H9 (cell line): ENCODE results near the gene KCTD1. TPM values are rescaled to one million over a fixed set of nuclear protein-coding genes. Genes with fewer than 3 reads are reported as not detected.

Experiments used
- DNase-seq: peaks from one replicate; pipeline ENCODE4 v3.0.0-alpha.2; 2017
- H2AFZ ChIP-seq: one replicate; pipeline ENCODE4 v1.6.1; 2013; ENCODE audit warnings: mild to moderate bottlenecking, low read length, control low read depth, moderate library complexity
- H2AK5ac ChIP-seq: 2 replicates; pipeline ENCODE4 v1.6.1; 2013; ENCODE audit warnings: low read length, control low read depth, mixed read lengths; ENCODE audit not compliant: insufficient read length
- H2BK120ac ChIP-seq: one replicate; pipeline ENCODE4 v1.6.1; 2013; ENCODE audit warnings: low read depth, mild to moderate bottlenecking, low read length, control low read depth, inconsistent platforms; ENCODE audit not compliant: poor library complexity, severe bottlenecking
- H2BK12ac ChIP-seq: 2 replicates; pipeline ENCODE4 v1.6.1; 2013; ENCODE audit warnings: low read length, control low read depth, mixed read lengths, low read depth; ENCODE audit not compliant: insufficient read length
- H2BK15ac ChIP-seq: 2 replicates; pipeline ENCODE4 v1.6.1; 2013; ENCODE audit warnings: low read depth, low read length, control low read depth
- H2BK20ac ChIP-seq: one replicate; pipeline ENCODE4 v1.6.1; 2013; ENCODE audit warnings: low read depth, mild to moderate bottlenecking, low read length, control low read depth, inconsistent platforms; ENCODE audit not compliant: poor library complexity, severe bottlenecking
- H2BK5ac ChIP-seq: 2 replicates; pipeline ENCODE4 v1.6.1; 2013; ENCODE audit warnings: low read length, control low read depth, mixed read lengths; ENCODE audit not compliant: insufficient read length
- H3K14ac ChIP-seq: 2 replicates; pipeline ENCODE4 v1.6.1; 2013; ENCODE audit warnings: low read length, control low read depth; ENCODE audit not compliant: insufficient read depth
- H3K18ac ChIP-seq: 2 replicates; pipeline ENCODE4 v1.6.1; 2013; ENCODE audit warnings: low read depth, mild to moderate bottlenecking, mixed read lengths, low read length, control low read depth; ENCODE audit not compliant: insufficient read length
- H3K23ac ChIP-seq: 2 replicates; pipeline ENCODE4 v1.6.1; 2013; ENCODE audit warnings: low read length, control low read depth, mixed read lengths, low read depth; ENCODE audit not compliant: insufficient read length
- H3K23me2 ChIP-seq: 2 replicates; pipeline ENCODE4 v1.6.1; 2013; ENCODE audit warnings: low read depth, mild to moderate bottlenecking, mixed read lengths, low read length, control low read depth; ENCODE audit not compliant: insufficient read length, poor library complexity, severe bottlenecking
- H3K27ac ChIP-seq: 2 replicates; pipeline ENCODE4 v1.5.1; 2013; ENCODE audit warnings: low read length, control low read depth, mixed read lengths, low read depth; ENCODE audit not compliant: insufficient read length
- H3K27me3 ChIP-seq: 2 replicates; pipeline ENCODE4 v1.6.1; 2013; ENCODE audit warnings: low read length, control low read depth, inconsistent platforms; ENCODE audit not compliant: insufficient read depth
- H3K4ac ChIP-seq: 2 replicates; pipeline ENCODE4 v1.6.1; 2013; ENCODE audit warnings: low read depth, mild to moderate bottlenecking, control low read depth, inconsistent platforms, low read length, moderate library complexity
- H3K4me1 ChIP-seq: 2 replicates; pipeline ENCODE4 v1.6.1; 2013; ENCODE audit warnings: low read length, control low read depth, inconsistent platforms; ENCODE audit not compliant: insufficient read depth
- H3K4me2 ChIP-seq: 2 replicates; pipeline ENCODE4 v1.6.1; 2013; ENCODE audit warnings: low read length, control low read depth, mixed read lengths; ENCODE audit not compliant: insufficient read length, insufficient read depth
- H3K56ac ChIP-seq: 2 replicates; pipeline ENCODE4 v1.6.1; 2013; ENCODE audit warnings: low read depth, mild to moderate bottlenecking, mixed read lengths, low read length, control low read depth; ENCODE audit not compliant: insufficient read length
- H3K79me1 ChIP-seq: 2 replicates; pipeline ENCODE4 v1.6.1; 2013; ENCODE audit warnings: low read depth, mild to moderate bottlenecking, moderate library complexity, low read length, control low read depth, inconsistent platforms; ENCODE audit not compliant: insufficient read depth, poor library complexity, severe bottlenecking
- H3K79me2 ChIP-seq: 2 replicates; pipeline ENCODE4 v1.6.1; 2013; ENCODE audit warnings: low read length, control low read depth, inconsistent platforms; ENCODE audit not compliant: insufficient read depth
- H3K9ac ChIP-seq: 2 replicates; pipeline ENCODE4 v1.6.1; 2013; ENCODE audit warnings: low read length, control low read depth, mixed read lengths; ENCODE audit not compliant: insufficient read length; ENCODE audit errors: extremely low read depth
- H3K9me3 ChIP-seq: one replicate; pipeline ENCODE4 v1.6.1; 2013; ENCODE audit warnings: low read depth, low read length, inconsistent platforms; ENCODE audit not compliant: control insufficient read depth
- H3T11ph ChIP-seq: one replicate; pipeline ENCODE4 v1.6.1; 2013; ENCODE audit warnings: mild to moderate bottlenecking, low read length, control low read depth, inconsistent platforms
- H4K20me1 ChIP-seq: one replicate; pipeline ENCODE4 v1.6.1; 2013; ENCODE audit not compliant: control insufficient read depth, insufficient read length, insufficient read depth
- H4K5ac ChIP-seq: 2 replicates; pipeline ENCODE4 v1.6.1; 2013; ENCODE audit warnings: low read depth, mild to moderate bottlenecking, mixed read lengths, low read length, control low read depth; ENCODE audit not compliant: insufficient read length
- H4K8ac ChIP-seq: replicated peaks from 2 replicates; pipeline ENCODE4 v1.6.1; 2013; ENCODE audit warnings: low read length, control low read depth, mixed read lengths, low read depth; ENCODE audit not compliant: insufficient read length
- H4K91ac ChIP-seq: 2 replicates; pipeline ENCODE4 v1.6.1; 2013; ENCODE audit warnings: low read depth, mild to moderate bottlenecking, moderate library complexity, mixed read lengths, low read length, control low read depth; ENCODE audit not compliant: insufficient read length
- H3K27ac Mint-ChIP-seq, 3 experiments: 2 replicates in 2 of 3; 3 replicates in 1 of 3; pipeline ENCODE4 v1.8.0; 2020 to 2021; ENCODE audit warnings: mixed read lengths in 3 of 3, mild to moderate bottlenecking in 1 of 3, moderate library complexity in 1 of 3
- H3K27me3 Mint-ChIP-seq: 2 replicates; pipeline ENCODE4 v1.8.0; 2021; ENCODE audit warnings: low read depth, mild to moderate bottlenecking, moderate library complexity, mixed read lengths
- H3K36me3 Mint-ChIP-seq, 3 experiments: 2 replicates in 2 of 3; 3 replicates in 1 of 3; pipeline ENCODE4 v1.8.0; 2020 to 2021; ENCODE audit warnings: low read depth in 3 of 3, mixed read lengths in 3 of 3; ENCODE audit not compliant: insufficient read depth in 1 of 3
- H3K4me1 Mint-ChIP-seq, 2 experiments: 2 replicates each; pipeline ENCODE4 v1.8.0; 2020; ENCODE audit warnings: mixed read lengths in 2 of 2
- H3K4me3 Mint-ChIP-seq, 2 experiments: 2 replicates in 1 of 2; 3 replicates in 1 of 2; pipeline ENCODE4 v1.8.0; 2020 to 2021; ENCODE audit warnings: mild to moderate bottlenecking in 2 of 2, mixed read lengths in 2 of 2, moderate library complexity in 1 of 2
- H3K9me3 Mint-ChIP-seq, 2 experiments: 2 replicates in 1 of 2; 3 replicates in 1 of 2; pipeline ENCODE4 v1.8.0; 2020; ENCODE audit warnings: mild to moderate bottlenecking in 2 of 2, mixed read lengths in 2 of 2, moderate library complexity in 1 of 2
- WGBS: extraction: QIAGEN DNeasy Blood & Tissue Kit; methylation state at CpG from one replicate; pipeline ENCODE4 v1.1.7; 2013; ENCODE audit warnings: missing lambda C conversion rate, low lambda C conversion rate, mixed read lengths; ENCODE audit not compliant: insufficient read length; ENCODE audit errors: extremely low coverage; 5-methylcytosine and 5-hydroxymethylcytosine counted together
- total RNA-seq: library from RNA; stranded (reverse); gene quantifications from 2 replicates; pipeline ENCODE4 v1.2.1, GENCODE V29; 2021
- TF ChIP-seq, protein P1 (sequence below): fragments of 200-600 bp; sonication (generic); conservative IDR thresholded peaks from 3 replicates; pipeline ENCODE4 v1.8.0; 2021; ENCODE audit warnings: antibody characterized with exemption, mild to moderate bottlenecking

Gene KCTD1
- total RNA-seq, 1 experiment from 2014 or later, result 10.8 TPM

- no peak overlapping the region for H3K23ac ChIP-seq
- no peak overlapping the region for H2BK5ac ChIP-seq
- no peak overlapping the region for H4K91ac ChIP-seq
- no peak overlapping the region for H4K8ac ChIP-seq
- H3K4me1 ChIP-seq, result peaks cover 2% of the 10 kb centered on the region; the same call in 1 of the 2 replicates
- H3K9me3 Mint-ChIP-seq, result peaks cover 0 to 3% of the 10 kb centered on the region in 2 experiments; a peak in 1 of 5 replicates
- no peak overlapping the region for H3K9ac ChIP-seq
- H3K79me1 ChIP-seq, result no peaks in the 10 kb centered on the region
- H3K4me1 Mint-ChIP-seq, result peaks cover 7 to 8% of the 10 kb centered on the region in 2 experiments
- TF ChIP-seq, protein P1, sequence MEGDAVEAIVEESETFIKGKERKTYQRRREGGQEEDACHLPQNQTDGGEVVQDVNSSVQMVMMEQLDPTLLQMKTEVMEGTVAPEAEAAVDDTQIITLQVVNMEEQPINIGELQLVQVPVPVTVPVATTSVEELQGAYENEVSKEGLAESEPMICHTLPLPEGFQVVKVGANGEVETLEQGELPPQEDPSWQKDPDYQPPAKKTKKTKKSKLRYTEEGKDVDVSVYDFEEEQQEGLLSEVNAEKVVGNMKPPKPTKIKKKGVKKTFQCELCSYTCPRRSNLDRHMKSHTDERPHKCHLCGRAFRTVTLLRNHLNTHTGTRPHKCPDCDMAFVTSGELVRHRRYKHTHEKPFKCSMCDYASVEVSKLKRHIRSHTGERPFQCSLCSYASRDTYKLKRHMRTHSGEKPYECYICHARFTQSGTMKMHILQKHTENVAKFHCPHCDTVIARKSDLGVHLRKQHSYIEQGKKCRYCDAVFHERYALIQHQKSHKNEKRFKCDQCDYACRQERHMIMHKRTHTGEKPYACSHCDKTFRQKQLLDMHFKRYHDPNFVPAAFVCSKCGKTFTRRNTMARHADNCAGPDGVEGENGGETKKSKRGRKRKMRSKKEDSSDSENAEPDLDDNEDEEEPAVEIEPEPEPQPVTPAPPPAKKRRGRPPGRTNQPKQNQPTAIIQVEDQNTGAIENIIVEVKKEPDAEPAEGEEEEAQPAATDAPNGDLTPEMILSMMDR, result no peak
- H2BK15ac ChIP-seq, result no peak overlapping the region
- H3K18ac ChIP-seq, result no peak overlapping the region
- H3K56ac ChIP-seq, result no peak overlapping the region
- no peaks in the 10 kb centered on the region for H3K9me3 ChIP-seq
- H3K4me2 ChIP-seq, result no peak overlapping the region
- H3K27me3 Mint-ChIP-seq, result no peaks in the 10 kb centered on the region
- no peak for DNase-seq
- no peak overlapping the region for H3K4me3 Mint-ChIP-seq
- no peak overlapping the region for H2BK20ac ChIP-seq
- no peak overlapping the region for H2AFZ ChIP-seq
- H3K79me2 ChIP-seq, result no peaks in the 10 kb centered on the region
- peaks cover 3 to 7% (median 4%) of the 10 kb centered on the region in 3 experiments; a peak in 5 of 7 replicates for H3K36me3 Mint-ChIP-seq
- H2AK5ac ChIP-seq, result no peak overlapping the region
- H3K27ac ChIP-seq, result no peak overlapping the region
- H2BK12ac ChIP-seq, result no peak overlapping the region
- H4K20me1 ChIP-seq, result no peaks in the 10 kb centered on the region
- no peaks in the 10 kb centered on the region for H3K27me3 ChIP-seq
- no peak overlapping the region for H3K14ac ChIP-seq
- no peak overlapping the region for H2BK120ac ChIP-seq
- no peak overlapping the region for H4K5ac ChIP-seq
- H3K4ac ChIP-seq, result no peak overlapping the region
- no peak overlapping the region for H3T11ph ChIP-seq
- no CpG with 5 or more reads among the region's 11 CpGs for WGBS
- H3K23me2 ChIP-seq, result no peaks in the 10 kb centered on the region
- no peak overlapping the region for H3K27ac Mint-ChIP-seq
Measured at GRCh38 chr18:26488417-26489009, 59.8 kb downstream of the KCTD1 start.
